Measurements from ENCODE around the gene BMPR2. TPM values are rescaled to one million over a fixed set of nuclear protein-coding genes. Genes with fewer than 3 reads are reported as not detected.

BMPR2 gene
- total and polyA plus RNA-seq, 2 donors from 2014 or later, result 12.5 to 66.9 TPM

DNA sequence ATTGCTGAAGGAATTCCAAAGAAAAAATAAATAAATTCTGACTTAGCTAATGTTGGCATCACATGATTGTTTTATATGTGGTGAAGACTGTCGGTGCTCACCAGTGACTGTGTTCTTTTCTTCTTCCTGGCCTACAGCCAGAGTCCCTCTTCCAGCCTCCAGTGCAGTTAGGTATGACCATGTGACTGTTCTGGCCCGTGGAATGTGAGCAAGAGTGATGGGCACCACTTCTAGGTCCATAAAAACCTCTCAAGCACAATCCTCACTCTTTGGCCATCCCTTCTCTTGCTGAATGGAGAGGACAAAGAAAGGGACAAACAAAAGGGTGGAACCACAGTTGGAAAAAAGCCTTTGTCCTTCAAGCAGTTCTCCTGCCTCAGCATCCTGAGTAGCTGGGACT lies 39.0 kb upstream of the BMPR2 start:
- FAIRE-seq, result no peak
- intact Hi-C loops (cut with DNase I), result no loop called here

DNA sequence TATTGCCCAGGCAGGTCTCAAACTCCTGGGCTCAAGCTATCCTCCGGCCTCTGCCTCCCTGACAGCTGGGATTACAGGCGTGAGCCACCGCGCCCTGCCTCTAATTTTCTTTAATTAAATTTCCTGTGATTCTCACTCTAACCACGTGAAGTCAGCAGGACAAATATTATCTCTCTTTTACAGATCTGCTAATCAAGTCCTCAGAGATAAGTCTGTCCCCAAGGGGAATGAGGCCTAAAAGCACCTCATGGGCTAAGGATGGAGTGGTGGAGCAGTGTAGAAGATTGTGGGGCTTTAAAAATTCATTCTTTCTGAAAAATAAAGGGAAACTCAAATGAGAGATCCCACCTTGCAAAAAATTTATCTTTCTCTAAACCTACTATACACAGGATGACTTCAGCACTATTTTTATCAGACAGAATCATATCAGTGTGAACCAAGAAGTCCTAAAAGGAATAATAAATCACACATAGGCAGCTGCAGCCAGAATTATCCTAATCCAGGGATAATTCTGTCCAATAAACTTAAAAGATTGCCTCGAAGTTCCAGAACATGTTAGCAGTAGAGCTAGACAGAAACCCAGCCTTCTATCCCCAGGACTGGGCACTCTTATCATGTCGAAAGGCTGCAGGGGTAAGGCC lies 38.3 kb upstream of the BMPR2 start:
- Histone ChIP-seq H3K4me3 (ENCODE audit: low read length in 3 of 3) (no peak overlapping the region), H3K4me1 (ENCODE audit: control insufficient read depth in 2 of 3, insufficient read depth in 2 of 3, low read depth in 1 of 3, low read length in 3 of 3) (no peaks in the 10 kb centered on the region), H3K9me3 (ENCODE audit: control insufficient read depth in 2 of 3, insufficient read depth in 1 of 3, low read length in 3 of 3) (no peaks in the 10 kb centered on the region), H3K9ac (ENCODE audit: low read length in 3 of 3) (no peak overlapping the region), H3K27me3 (ENCODE audit: control insufficient read depth, insufficient read depth, low read length) (no peaks in the 10 kb centered on the region), H3K36me3 (ENCODE audit: control insufficient read depth in 2 of 3, insufficient read depth in 3 of 3, low read length in 3 of 3) (no peaks in the 10 kb centered on the region), H3K27ac (ENCODE audit: low read depth in 2 of 2, low read length in 2 of 2) (no peak overlapping the region)
- no peak for DNase-seq
- intact Hi-C loops (cut with DNase I), result no loop called here
- TF ChIP-seq, protein P1, sequence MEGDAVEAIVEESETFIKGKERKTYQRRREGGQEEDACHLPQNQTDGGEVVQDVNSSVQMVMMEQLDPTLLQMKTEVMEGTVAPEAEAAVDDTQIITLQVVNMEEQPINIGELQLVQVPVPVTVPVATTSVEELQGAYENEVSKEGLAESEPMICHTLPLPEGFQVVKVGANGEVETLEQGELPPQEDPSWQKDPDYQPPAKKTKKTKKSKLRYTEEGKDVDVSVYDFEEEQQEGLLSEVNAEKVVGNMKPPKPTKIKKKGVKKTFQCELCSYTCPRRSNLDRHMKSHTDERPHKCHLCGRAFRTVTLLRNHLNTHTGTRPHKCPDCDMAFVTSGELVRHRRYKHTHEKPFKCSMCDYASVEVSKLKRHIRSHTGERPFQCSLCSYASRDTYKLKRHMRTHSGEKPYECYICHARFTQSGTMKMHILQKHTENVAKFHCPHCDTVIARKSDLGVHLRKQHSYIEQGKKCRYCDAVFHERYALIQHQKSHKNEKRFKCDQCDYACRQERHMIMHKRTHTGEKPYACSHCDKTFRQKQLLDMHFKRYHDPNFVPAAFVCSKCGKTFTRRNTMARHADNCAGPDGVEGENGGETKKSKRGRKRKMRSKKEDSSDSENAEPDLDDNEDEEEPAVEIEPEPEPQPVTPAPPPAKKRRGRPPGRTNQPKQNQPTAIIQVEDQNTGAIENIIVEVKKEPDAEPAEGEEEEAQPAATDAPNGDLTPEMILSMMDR (IDR thresholded peaks at IDR 0.05; ENCODE audit: borderline replicate concordance, extremely low read depth, insufficient read depth), result no peak
- no peak for FAIRE-seq

More for the DNA sequence above, 39.0 kb upstream of the BMPR2 start:
- Histone ChIP-seq H3K27ac (ENCODE audit: low read depth in 2 of 2, low read length in 2 of 2) (no peak overlapping the region), H3K4me1 (ENCODE audit: control insufficient read depth in 2 of 3, insufficient read depth in 2 of 3, low read depth in 1 of 3, low read length in 3 of 3) (no peaks in the 10 kb centered on the region), H3K27me3 (ENCODE audit: control insufficient read depth, insufficient read depth, low read length) (no peaks in the 10 kb centered on the region), H3K9ac (ENCODE audit: low read length in 3 of 3) (no peak overlapping the region), H3K9me3 (ENCODE audit: control insufficient read depth in 2 of 3, insufficient read depth in 1 of 3, low read length in 3 of 3) (no peaks in the 10 kb centered on the region), H3K4me3 (ENCODE audit: low read length in 3 of 3) (no peak overlapping the region), H3K36me3 (ENCODE audit: control insufficient read depth in 2 of 3, insufficient read depth in 3 of 3, low read length in 3 of 3) (no peaks in the 10 kb centered on the region)
- TF ChIP-seq, protein P1 (IDR thresholded peaks at IDR 0.05; ENCODE audit: borderline replicate concordance, extremely low read depth, insufficient read depth), result no peak
- DNase-seq, result no peak

DNA sequence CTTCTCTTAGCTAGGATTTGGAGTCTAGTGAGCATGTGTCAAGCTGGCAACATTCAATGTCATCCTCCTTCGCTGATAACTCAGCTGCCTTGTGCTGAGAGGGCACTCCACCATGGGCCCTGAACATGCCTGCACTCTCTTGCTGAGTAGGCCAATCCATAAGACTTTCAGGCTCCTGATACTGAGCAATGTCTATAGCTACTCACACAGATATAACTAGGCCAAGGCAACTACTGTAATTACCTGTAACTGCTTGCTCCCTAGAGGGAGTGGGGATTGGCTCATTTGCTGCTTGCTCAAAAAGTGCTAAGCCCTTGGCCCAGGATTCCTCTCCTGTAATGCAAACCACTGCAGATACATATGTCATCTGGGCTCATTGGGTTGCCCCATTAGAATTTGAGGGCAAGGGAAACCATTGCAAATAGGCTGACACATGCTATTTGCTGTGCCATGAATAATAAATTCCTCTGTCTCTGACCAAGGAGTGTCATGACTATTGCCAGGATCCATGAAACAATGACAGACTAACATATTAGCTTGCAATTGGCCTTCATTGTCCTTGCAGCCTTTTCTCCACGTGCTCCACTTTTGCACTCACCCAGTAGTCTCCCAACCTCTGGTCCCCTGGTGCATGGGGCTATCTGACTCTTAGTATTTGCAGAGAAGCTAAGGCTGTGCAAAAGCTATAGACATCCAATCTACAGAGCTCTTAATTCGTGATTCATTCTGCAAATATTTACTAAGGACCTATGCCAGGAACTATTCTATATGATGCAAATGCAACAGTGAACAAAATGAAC lies 36.9 kb upstream of the BMPR2 start:
- TF ChIP-seq, protein P1 (IDR thresholded peaks at IDR 0.05; ENCODE audit: borderline replicate concordance, extremely low read depth, insufficient read depth), result no peak
- DNase-seq (no peak), FAIRE-seq (no peak)
- Histone ChIP-seq H3K9me3 (ENCODE audit: control insufficient read depth in 2 of 3, insufficient read depth in 1 of 3, low read length in 3 of 3) (no peaks in the 10 kb centered on the region), H3K27ac (ENCODE audit: low read depth in 2 of 2, low read length in 2 of 2) (no peak overlapping the region), H3K4me1 (ENCODE audit: control insufficient read depth in 2 of 3, insufficient read depth in 2 of 3, low read depth in 1 of 3, low read length in 3 of 3) (no peaks in the 10 kb centered on the region), H3K4me3 (ENCODE audit: low read length in 3 of 3) (no peak overlapping the region), H3K27me3 (ENCODE audit: control insufficient read depth, insufficient read depth, low read length) (no peaks in the 10 kb centered on the region), H3K9ac (ENCODE audit: low read length in 3 of 3) (no peak overlapping the region), H3K36me3 (ENCODE audit: control insufficient read depth in 2 of 3, insufficient read depth in 3 of 3, low read length in 3 of 3) (no peaks in the 10 kb centered on the region)
- intact Hi-C loops (cut with DNase I), result no loop called here

Measured in kidney (tissue), 14 donors.